Esophagus squamous epithelium (tissue), 4 donors: ENCODE data around the gene REC8.

Source experiments
- POLR2A ChIP-seq, 4 donors: fragments of 450-650 bp; IDR thresholded peaks; one replicate each; pipeline ENCODE4 v1.6.1; 2017; ENCODE audit warnings: antibody characterized with exemption in 4 of 4, mild to moderate bottlenecking in 4 of 4, moderate library complexity in 3 of 4
- TF ChIP-seq, protein P1 (sequence below), 6 experiments: fragments of 450-650 bp in 4 of 6; fragments of 200-600 bp in 2 of 6; sonication (generic) in 2 of 6; IDR thresholded peaks; one replicate each; pipeline ENCODE4 v1.5.1; 2016 to 2019; ENCODE audit warnings: antibody characterized with exemption in 6 of 6, mild to moderate bottlenecking in 4 of 6, moderate library complexity in 4 of 6

- TF ChIP-seq POLR2A (IDR thresholded peaks at IDR 0.05) = no peak
- TF ChIP-seq, protein P1, sequence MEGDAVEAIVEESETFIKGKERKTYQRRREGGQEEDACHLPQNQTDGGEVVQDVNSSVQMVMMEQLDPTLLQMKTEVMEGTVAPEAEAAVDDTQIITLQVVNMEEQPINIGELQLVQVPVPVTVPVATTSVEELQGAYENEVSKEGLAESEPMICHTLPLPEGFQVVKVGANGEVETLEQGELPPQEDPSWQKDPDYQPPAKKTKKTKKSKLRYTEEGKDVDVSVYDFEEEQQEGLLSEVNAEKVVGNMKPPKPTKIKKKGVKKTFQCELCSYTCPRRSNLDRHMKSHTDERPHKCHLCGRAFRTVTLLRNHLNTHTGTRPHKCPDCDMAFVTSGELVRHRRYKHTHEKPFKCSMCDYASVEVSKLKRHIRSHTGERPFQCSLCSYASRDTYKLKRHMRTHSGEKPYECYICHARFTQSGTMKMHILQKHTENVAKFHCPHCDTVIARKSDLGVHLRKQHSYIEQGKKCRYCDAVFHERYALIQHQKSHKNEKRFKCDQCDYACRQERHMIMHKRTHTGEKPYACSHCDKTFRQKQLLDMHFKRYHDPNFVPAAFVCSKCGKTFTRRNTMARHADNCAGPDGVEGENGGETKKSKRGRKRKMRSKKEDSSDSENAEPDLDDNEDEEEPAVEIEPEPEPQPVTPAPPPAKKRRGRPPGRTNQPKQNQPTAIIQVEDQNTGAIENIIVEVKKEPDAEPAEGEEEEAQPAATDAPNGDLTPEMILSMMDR (IDR thresholded peaks at IDR 0.05) = no peak
Measured at GRCh38 chr14:24155100-24155499, 16.8 kb upstream of the REC8 start.
